Measurements from ENCODE around the gene BCAT1.

Gene BCAT1

GRCh38 chr12:24948420-24948756 lies 513 bp downstream of the BCAT1 start:
- Histone ChIP-seq H3K9me3 (ENCODE audit: low read length) (no peaks in the 10 kb centered on the region), H3K9me2 (ENCODE audit: low read depth, low read length) (no peaks in the 10 kb centered on the region), H4K20me1 (ENCODE audit: insufficient read depth, low read length) (no peaks in the 10 kb centered on the region), H3K27me3 (ENCODE audit: insufficient read depth, low read length) (no peaks in the 10 kb centered on the region), H3K27ac (ENCODE audit: low read depth, low read length, poor library complexity, severe bottlenecking) (no peak overlapping the region), H3K4me3 (ENCODE audit: low read depth, low read length, poor library complexity, severe bottlenecking) (peak overlapping the region; percentile 70), H2AFZ (ENCODE audit: low read length) (peak overlapping the region; percentile 99; the same call in 1 of the 2 replicates), H3K4me1 (ENCODE audit: insufficient read depth, low read length, severe bottlenecking) (peaks cover 25% of the 10 kb centered on the region), H3K4me2 (ENCODE audit: low read length) (peak overlapping the region; percentile 83), H3K9ac (ENCODE audit: low read length) (peak overlapping the region; percentile 76), H3F3A (ENCODE audit: insufficient read depth, low read length) (no peaks in the 10 kb centered on the region; the same call in 1 of the 2 replicates), H3K79me2 (ENCODE audit: insufficient read depth, low read length) (no peaks in the 10 kb centered on the region), H3K36me3 (ENCODE audit: insufficient read depth, low read length) (no peaks in the 10 kb centered on the region)
- TF ChIP-seq EZH2 (IDR thresholded peaks at IDR 0.05; ENCODE audit: borderline replicate concordance, low read length) (no peak), CTCF (IDR thresholded peaks at IDR 0.05; ENCODE audit: low read length) (no peak)

GRCh38 chr12:24947541-24948419 lies 1.1 kb downstream of the BCAT1 start:
- Histone ChIP-seq H3K9me2 (ENCODE audit: low read depth, low read length) (no peaks in the 10 kb centered on the region), H3K27me3 (ENCODE audit: insufficient read depth, low read length) (no peaks in the 10 kb centered on the region), H3K27ac (ENCODE audit: low read depth, low read length, poor library complexity, severe bottlenecking) (no peak overlapping the region), H3F3A (ENCODE audit: insufficient read depth, low read length) (no peaks in the 10 kb centered on the region; the same call in 1 of the 2 replicates), H3K4me1 (ENCODE audit: insufficient read depth, low read length, severe bottlenecking) (peaks cover 25% of the 10 kb centered on the region), H3K4me3 (ENCODE audit: low read depth, low read length, poor library complexity, severe bottlenecking) (peak overlapping the region; percentile 70), H2AFZ (ENCODE audit: low read length) (no peak overlapping the region), H3K36me3 (ENCODE audit: insufficient read depth, low read length) (no peaks in the 10 kb centered on the region), H3K79me2 (ENCODE audit: insufficient read depth, low read length) (no peaks in the 10 kb centered on the region), H3K4me2 (ENCODE audit: low read length) (peak overlapping the region; percentile 83), H3K9me3 (ENCODE audit: low read length) (no peaks in the 10 kb centered on the region), H4K20me1 (ENCODE audit: insufficient read depth, low read length) (no peaks in the 10 kb centered on the region), H3K9ac (ENCODE audit: low read length) (peak overlapping the region; percentile 76)
- TF ChIP-seq EZH2 (IDR thresholded peaks at IDR 0.05; ENCODE audit: borderline replicate concordance, low read length) (no peak), CTCF (IDR thresholded peaks at IDR 0.05; ENCODE audit: low read length) (no peak)

GRCh38 chr12:24945845-24946244 lies 3.1 kb downstream of the BCAT1 start:
- H3F3A ChIP-seq (ENCODE audit: insufficient read depth, low read length): no peaks in the 10 kb centered on the region; the same call in 1 of the 2 replicates
- no peaks in the 10 kb centered on the region for H4K20me1 ChIP-seq (ENCODE audit: insufficient read depth, low read length)
- H3K9ac ChIP-seq (ENCODE audit: low read length): no peak overlapping the region
- no peaks in the 10 kb centered on the region for H3K79me2 ChIP-seq (ENCODE audit: insufficient read depth, low read length)
- H3K9me3 ChIP-seq (ENCODE audit: low read length): no peaks in the 10 kb centered on the region
- no peak overlapping the region for H3K27ac ChIP-seq (ENCODE audit: low read depth, low read length, poor library complexity, severe bottlenecking)
- no peak for TF ChIP-seq EZH2 (IDR thresholded peaks at IDR 0.05; ENCODE audit: borderline replicate concordance, low read length)
- no peak for TF ChIP-seq CTCF (IDR thresholded peaks at IDR 0.05; ENCODE audit: low read length)
- peaks cover 25% of the 10 kb centered on the region for H3K4me1 ChIP-seq (ENCODE audit: insufficient read depth, low read length, severe bottlenecking)
- H2AFZ ChIP-seq (ENCODE audit: low read length): no peak overlapping the region
- no peaks in the 10 kb centered on the region for H3K9me2 ChIP-seq (ENCODE audit: low read depth, low read length)
- no peak overlapping the region for H3K4me3 ChIP-seq (ENCODE audit: low read depth, low read length, poor library complexity, severe bottlenecking)
- no peaks in the 10 kb centered on the region for H3K36me3 ChIP-seq (ENCODE audit: insufficient read depth, low read length)
- no peaks in the 10 kb centered on the region for H3K27me3 ChIP-seq (ENCODE audit: insufficient read depth, low read length)
- H3K4me2 ChIP-seq (ENCODE audit: low read length): no peak overlapping the region

Measured in OCI-LY1 (cell line).